ENCODE results near the gene LMO2. TPM values are rescaled to one million over a fixed set of nuclear protein-coding genes. Genes with fewer than 3 reads are reported as not detected.

Gene LMO2
- total RNA-seq, 1 donor from 2014 or later = 56.0 TPM

GRCh38 chr11:33884601-33885000 lies 7.3 kb downstream of the LMO2 start:
- H3K27me3 ChIP-seq = no peaks in the 10 kb centered on the region
- no peak for DNase-seq (ENCODE audit: low spot score in 2 of 2)
- no peak overlapping the region for H3K4me3 ChIP-seq
- no peaks in the 10 kb centered on the region for H3K36me3 ChIP-seq
- H3K9me3 ChIP-seq = no peaks in the 10 kb centered on the region
- intact Hi-C loops (cut with DNase I) = no loop called here
- no peaks in the 10 kb centered on the region for H3K4me1 ChIP-seq
- TF ChIP-seq CTCF (IDR thresholded peaks at IDR 0.05) = no peak
- H3K27ac ChIP-seq = no peak overlapping the region

- no peak for TF ChIP-seq CTCF (IDR thresholded peaks at IDR 0.05)
- H3K27ac ChIP-seq = no peak overlapping the region
- no peak overlapping the region for H3K4me3 ChIP-seq
- H3K27me3 ChIP-seq = no peaks in the 10 kb centered on the region
- H3K4me1 ChIP-seq = no peaks in the 10 kb centered on the region
- H3K36me3 ChIP-seq = no peaks in the 10 kb centered on the region
- DNase-seq (ENCODE audit: low spot score in 2 of 2) = no peak
- intact Hi-C loops (cut with DNase I) = no loop called here
- H3K9me3 ChIP-seq = no peaks in the 10 kb centered on the region
Measured at GRCh38 chr11:33884035-33884434, 7.8 kb downstream of the LMO2 start.

- no peak for DNase-seq (ENCODE audit: low spot score in 2 of 2)
- no peak for TF ChIP-seq CTCF (IDR thresholded peaks at IDR 0.05)
- intact Hi-C loops (cut with DNase I) = no loop called here
Measured at GRCh38 chr11:33881651-33882503, 10.0 kb downstream of the LMO2 start.

GRCh38 chr11:33880979-33881378 lies 10.9 kb downstream of the LMO2 start:
- no peaks in the 10 kb centered on the region for H3K9me3 ChIP-seq
- no peak for DNase-seq (ENCODE audit: low spot score in 2 of 2)
- intact Hi-C loops (cut with DNase I) = no loop called here
- H3K36me3 ChIP-seq = no peaks in the 10 kb centered on the region
- H3K27ac ChIP-seq = no peak overlapping the region
- H3K4me3 ChIP-seq = no peak overlapping the region
- no peak for TF ChIP-seq CTCF (IDR thresholded peaks at IDR 0.05)
- H3K27me3 ChIP-seq = no peaks in the 10 kb centered on the region
- H3K4me1 ChIP-seq = no peaks in the 10 kb centered on the region

More at GRCh38 chr11:33881651-33882503, 10.0 kb downstream of the LMO2 start:
- no peaks in the 10 kb centered on the region for H3K36me3 ChIP-seq
- H3K4me1 ChIP-seq = no peaks in the 10 kb centered on the region
- no peak overlapping the region for H3K4me3 ChIP-seq
- no peaks in the 10 kb centered on the region for H3K9me3 ChIP-seq
- no peak overlapping the region for H3K27ac ChIP-seq
- H3K27me3 ChIP-seq = no peaks in the 10 kb centered on the region

GRCh38 chr11:33879375-33879774 lies 12.5 kb downstream of the LMO2 start:
- Histone ChIP-seq H3K4me3 (no peak overlapping the region), H3K4me1 (no peaks in the 10 kb centered on the region), H3K27me3 (no peaks in the 10 kb centered on the region), H3K9me3 (no peaks in the 10 kb centered on the region), H3K36me3 (no peaks in the 10 kb centered on the region), H3K27ac (no peak overlapping the region)
- DNase-seq (ENCODE audit: low spot score in 2 of 2) = no peak
- intact Hi-C loops (cut with DNase I) = no loop called here
- no peak for TF ChIP-seq CTCF (IDR thresholded peaks at IDR 0.05)

Measured in ascending aorta (tissue), 2 donors.